Lung (tissue), 12 donors: ENCODE data around the gene SEPTIN8. TPM values are rescaled to one million over a fixed set of nuclear protein-coding genes. Genes with fewer than 3 reads are reported as not detected.

Experiments used
- ATAC-seq: fragments of 200-7000 bp; cut with Tn5 transposase; one replicate; pipeline ENCODE4 v1.9.1; 2020; ENCODE audit warnings: moderate number of reproducible peaks; ENCODE audit not compliant: insufficient read depth, low FRiP score
- DNase-seq, 3 donors: peaks; one replicate each; pipeline ENCODE4 v3.0.0-alpha.2; 2013 to 2017
- H3K27ac ChIP-seq, 2 donors: one replicate each; pipeline ENCODE4 v1.5.1; 2013; ENCODE audit warnings: mild to moderate bottlenecking in 2 of 2, moderate library complexity in 2 of 2, control low read depth in 1 of 2, inconsistent platforms in 1 of 2, low read depth in 1 of 2, low read length in 1 of 2
- H3K27me3 ChIP-seq, 3 donors: one replicate each; pipeline ENCODE4 v1.5.1; 2013; ENCODE audit warnings: low read length in 2 of 3; ENCODE audit not compliant: control insufficient read depth in 3 of 3, insufficient read depth in 3 of 3
- H3K36me3 ChIP-seq, 4 donors: one replicate each; pipeline ENCODE4 v1.5.1; 2013; ENCODE audit warnings: low read length in 4 of 4, mild to moderate bottlenecking in 1 of 4, moderate library complexity in 1 of 4; ENCODE audit not compliant: control insufficient read depth in 4 of 4, insufficient read depth in 4 of 4
- H3K4me1 ChIP-seq, 5 donors: one replicate each; pipeline ENCODE4 v1.5.1; 2013; ENCODE audit warnings: low read length in 5 of 5, mild to moderate bottlenecking in 2 of 5, moderate library complexity in 1 of 5; ENCODE audit not compliant: control insufficient read depth in 5 of 5, insufficient read depth in 5 of 5
- H3K4me3 ChIP-seq: one replicate; pipeline ENCODE4 v1.5.1; 2013; ENCODE audit warnings: mild to moderate bottlenecking, control low read depth, moderate library complexity
- H3K9ac ChIP-seq, 2 donors: one replicate each; pipeline ENCODE4 v1.5.1; 2013; ENCODE audit warnings: low read length in 2 of 2, control low read depth in 1 of 2; ENCODE audit not compliant: insufficient read depth in 1 of 2
- H3K9me3 ChIP-seq, 4 donors: one replicate each; pipeline ENCODE4 v1.5.1; 2013; ENCODE audit warnings: low read length in 3 of 4, mild to moderate bottlenecking in 1 of 4, moderate library complexity in 1 of 4; ENCODE audit not compliant: control insufficient read depth in 4 of 4, insufficient read depth in 3 of 4
- CTCF ChIP-seq: IDR thresholded peaks from 2 replicates; pipeline ENCODE4 v1.5.1; 2012; ENCODE audit warnings: mild to moderate bottlenecking; ENCODE audit errors: control extremely low read depth, extremely low read depth
- WGBS, 2 donors: extraction: QIAGEN DNeasy Blood & Tissue Kit; methylation state at CpG; one replicate each; pipeline ENCODE4 v1.1.7; 2013; 5-methylcytosine and 5-hydroxymethylcytosine counted together
- polyA plus RNA-seq, 2 donors: library from polyadenylated mRNA; stranded (reverse); fragments of 200-250 nt; gene quantifications; one replicate each; pipeline ENCODE4 v1.2.1, GENCODE V29; 2013
- total RNA-seq, 2 donors: library from RNA; depleted of rRNA in 1 of 2; stranded (reverse); fragments of >200 nt in 1 of 2; gene quantifications; one replicate each; pipeline ENCODE4 v1.2.1, GENCODE V29; 2014 to 2021
- donor health status: control.
- donor health status: control.
- donor health status: Bipolar disorder and iron deficiency.
- donor health status: healthy.
- donor health status: DM: yes; HTN: yes; CAD: no.

The SEPTIN8 gene
- total and polyA plus RNA-seq, 4 donors, result 12.4 to 37.8 (median 22.0) TPM

- H3K36me3 ChIP-seq, result no peaks in the 10 kb centered on the region
- no peak overlapping the region for H3K4me3 ChIP-seq
- no peak for DNase-seq
- no peak overlapping the region for H3K9ac ChIP-seq
- ATAC-seq, result no peak
- WGBS, 2 donors, result 85 to 87% methylated on average over 5 of the region's 5 CpGs
- H3K9me3 ChIP-seq, result no peaks in the 10 kb centered on the region
- H3K27me3 ChIP-seq, result peaks cover 0 to 10% (median 0%) of the 10 kb centered on the region in 3 donors
- H3K4me1 ChIP-seq, result no peaks in the 10 kb centered on the region
- H3K27ac ChIP-seq, result no peak overlapping the region
- no peak for TF ChIP-seq CTCF
These were observed 25.1 kb upstream of the SEPTIN8 start for GRCh38 chr5:132802044-132802684.

GRCh38 chr5:132800545-132800944 is 23.5 kb upstream of the SEPTIN8 start:
- no peak overlapping the region for H3K4me3 ChIP-seq
- no peak for TF ChIP-seq CTCF
- DNase-seq (no peak), ATAC-seq (no peak)
- H3K27me3 ChIP-seq, result peaks cover 0 to 10% (median 0%) of the 10 kb centered on the region in 3 donors
- H3K9ac ChIP-seq, result no peak overlapping the region
- 82 to 87% methylated on average over 2 of the region's 2 CpGs for WGBS, 2 donors
- no peaks in the 10 kb centered on the region for H3K9me3 ChIP-seq
- H3K27ac ChIP-seq, result no peak overlapping the region
- no peaks in the 10 kb centered on the region for H3K4me1 ChIP-seq
- H3K36me3 ChIP-seq, result no peaks in the 10 kb centered on the region

- Histone ChIP-seq H3K9ac (no peak overlapping the region), H3K4me1 (no peaks in the 10 kb centered on the region), H3K27me3 (peaks cover 0 to 10% (median 0%) of the 10 kb centered on the region in 3 donors), H3K4me3 (no peak overlapping the region), H3K36me3 (no peaks in the 10 kb centered on the region), H3K9me3 (no peaks in the 10 kb centered on the region), H3K27ac (no peak overlapping the region)
- ATAC-seq, result no peak
- no peak for DNase-seq
- TF ChIP-seq CTCF, result no peak
- WGBS, 2 donors, result 72 to 78% methylated on average over 2 of the region's 2 CpGs
These were observed 22.4 kb upstream of the SEPTIN8 start for GRCh38 chr5:132799392-132799791.

GRCh38 chr5:132797651-132798050 is 20.6 kb upstream of the SEPTIN8 start:
- no peaks in the 10 kb centered on the region for H3K4me1 ChIP-seq
- H3K27me3 ChIP-seq, result peaks cover 0 to 8% (median 0%) of the 10 kb centered on the region in 3 donors
- H3K36me3 ChIP-seq, result no peaks in the 10 kb centered on the region
- ATAC-seq (no peak), DNase-seq (peak in 1 of 3 donors; percentile 46)
- 75 to 89% methylated on average over 2 of the region's 2 CpGs for WGBS, 2 donors
- H3K4me3 ChIP-seq, result no peak overlapping the region
- no peaks in the 10 kb centered on the region for H3K9me3 ChIP-seq
- H3K27ac ChIP-seq, result no peak overlapping the region
- no peak for TF ChIP-seq CTCF
- H3K9ac ChIP-seq, result no peak overlapping the region
